ENCODE measurements around the gene TIMMDC1. TPM values are rescaled to one million over a fixed set of nuclear protein-coding genes. Genes with fewer than 3 reads are reported as not detected.

The TIMMDC1 gene
- total RNA-seq, 4 donors from 2014 or later, result 43.9 to 76.1 (median 47.0) TPM

DNA sequence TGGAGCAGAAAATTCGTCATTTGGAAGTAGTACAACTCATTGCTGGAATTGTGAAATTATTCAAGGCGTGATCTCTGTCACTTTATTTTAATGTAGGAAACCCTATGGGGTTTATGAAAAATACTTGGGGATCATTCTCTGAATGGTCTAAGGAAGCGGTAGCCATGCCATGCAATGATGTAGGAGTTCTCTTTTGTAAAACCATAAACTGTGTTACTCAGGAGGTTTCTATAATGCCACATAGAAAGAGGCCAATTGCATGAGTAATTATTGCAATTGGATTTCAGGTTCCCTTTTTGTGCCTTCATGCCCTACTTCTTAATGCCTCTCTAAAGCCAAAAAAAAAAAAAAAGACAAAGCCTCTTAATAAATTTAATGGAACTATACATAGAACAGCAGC is 5.5 kb upstream of the TIMMDC1 start:
- TF ChIP-seq, protein P1, sequence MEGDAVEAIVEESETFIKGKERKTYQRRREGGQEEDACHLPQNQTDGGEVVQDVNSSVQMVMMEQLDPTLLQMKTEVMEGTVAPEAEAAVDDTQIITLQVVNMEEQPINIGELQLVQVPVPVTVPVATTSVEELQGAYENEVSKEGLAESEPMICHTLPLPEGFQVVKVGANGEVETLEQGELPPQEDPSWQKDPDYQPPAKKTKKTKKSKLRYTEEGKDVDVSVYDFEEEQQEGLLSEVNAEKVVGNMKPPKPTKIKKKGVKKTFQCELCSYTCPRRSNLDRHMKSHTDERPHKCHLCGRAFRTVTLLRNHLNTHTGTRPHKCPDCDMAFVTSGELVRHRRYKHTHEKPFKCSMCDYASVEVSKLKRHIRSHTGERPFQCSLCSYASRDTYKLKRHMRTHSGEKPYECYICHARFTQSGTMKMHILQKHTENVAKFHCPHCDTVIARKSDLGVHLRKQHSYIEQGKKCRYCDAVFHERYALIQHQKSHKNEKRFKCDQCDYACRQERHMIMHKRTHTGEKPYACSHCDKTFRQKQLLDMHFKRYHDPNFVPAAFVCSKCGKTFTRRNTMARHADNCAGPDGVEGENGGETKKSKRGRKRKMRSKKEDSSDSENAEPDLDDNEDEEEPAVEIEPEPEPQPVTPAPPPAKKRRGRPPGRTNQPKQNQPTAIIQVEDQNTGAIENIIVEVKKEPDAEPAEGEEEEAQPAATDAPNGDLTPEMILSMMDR (IDR thresholded peaks at IDR 0.05; ENCODE audit: low read depth), result no peak

DNA sequence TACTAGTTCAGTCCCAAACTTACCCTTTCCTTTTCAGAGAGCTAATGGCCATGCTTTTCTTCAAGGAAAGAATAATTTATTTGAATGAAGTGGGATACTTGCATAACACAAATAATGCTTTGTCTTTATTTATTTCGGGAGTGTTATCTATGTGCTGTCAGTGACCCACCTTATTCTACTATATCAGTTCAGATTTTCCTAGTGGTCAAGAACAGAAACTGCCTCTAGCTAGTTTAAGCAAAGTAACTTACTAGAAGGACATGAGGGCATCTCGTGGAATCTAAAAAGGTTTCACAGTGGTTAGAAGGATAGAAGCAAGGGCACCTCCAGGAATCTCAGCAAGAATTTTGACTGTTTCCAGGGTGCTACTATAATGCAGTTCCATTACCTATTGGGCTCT is 3.8 kb upstream of the TIMMDC1 start:
- TF ChIP-seq, protein P1 (IDR thresholded peaks at IDR 0.05; ENCODE audit: low read depth), result no peak

DNA sequence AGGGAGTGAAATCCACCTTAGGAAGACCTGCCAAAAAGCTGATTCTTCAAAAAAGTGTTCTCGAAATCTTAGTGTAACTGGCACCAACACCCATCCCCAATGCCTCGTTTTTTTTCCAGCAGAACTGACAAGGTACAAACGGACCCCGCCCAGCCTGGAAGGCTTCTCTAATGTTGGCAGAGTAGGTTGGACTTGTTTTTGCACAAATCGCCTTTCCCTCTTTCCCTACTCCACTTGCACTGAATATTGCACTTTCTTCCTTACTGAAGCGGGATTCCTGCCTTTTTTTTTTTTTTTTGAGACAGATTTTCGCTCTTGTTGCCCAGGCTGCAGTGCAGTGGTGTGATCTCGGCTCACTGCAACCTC is 544 bp upstream of the TIMMDC1 start:
- TF ChIP-seq, protein P1 (IDR thresholded peaks at IDR 0.05; ENCODE audit: low read depth), result no peak

- TF ChIP-seq, protein P1 (IDR thresholded peaks at IDR 0.05; ENCODE audit: low read depth), result no peak
Observed at GRCh38 chr3:119500265-119500664, 1.9 kb downstream of the TIMMDC1 start.

DNA sequence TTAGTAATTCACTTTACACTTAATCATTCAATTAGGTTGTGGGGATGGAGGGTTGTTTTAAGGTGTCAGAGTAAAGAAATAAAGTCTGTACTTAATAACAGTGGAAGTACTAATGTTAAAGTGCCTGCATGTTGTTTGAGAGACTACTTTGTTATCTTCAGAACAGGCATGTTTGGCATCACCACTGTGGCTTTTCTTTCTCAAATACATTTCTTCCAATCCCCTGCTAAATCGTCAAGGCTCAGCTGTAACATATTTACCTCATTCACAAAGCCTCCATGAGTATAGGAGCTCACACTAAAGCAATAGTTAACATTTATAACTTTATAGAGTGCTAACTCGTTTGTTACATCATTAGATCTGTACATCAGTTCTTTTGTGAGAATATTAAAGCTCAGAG is 2.6 kb downstream of the TIMMDC1 start:
- TF ChIP-seq, protein P1 (IDR thresholded peaks at IDR 0.05; ENCODE audit: low read depth), result no peak

DNA sequence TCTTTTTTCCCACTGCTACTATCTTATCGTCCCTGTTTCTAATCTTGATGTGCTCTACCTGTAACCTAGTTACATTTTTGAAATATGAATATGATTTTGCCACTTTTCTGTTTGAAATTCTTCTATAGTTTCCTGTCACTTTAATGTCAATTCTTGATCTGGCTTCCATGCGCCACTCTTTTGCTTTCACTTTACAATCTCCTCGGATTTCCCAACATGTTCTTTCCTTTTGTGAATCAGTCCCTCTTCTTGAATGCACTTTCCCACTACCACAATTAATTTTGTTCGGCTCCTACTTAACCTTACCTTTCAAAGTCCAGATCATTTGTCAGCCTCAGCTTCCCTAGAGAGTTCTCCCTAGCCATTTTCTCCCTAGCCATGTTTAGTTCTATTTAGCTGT is 8.3 kb downstream of the TIMMDC1 start:
- TF ChIP-seq, protein P1 (IDR thresholded peaks at IDR 0.05; ENCODE audit: low read depth), result no peak

DNA sequence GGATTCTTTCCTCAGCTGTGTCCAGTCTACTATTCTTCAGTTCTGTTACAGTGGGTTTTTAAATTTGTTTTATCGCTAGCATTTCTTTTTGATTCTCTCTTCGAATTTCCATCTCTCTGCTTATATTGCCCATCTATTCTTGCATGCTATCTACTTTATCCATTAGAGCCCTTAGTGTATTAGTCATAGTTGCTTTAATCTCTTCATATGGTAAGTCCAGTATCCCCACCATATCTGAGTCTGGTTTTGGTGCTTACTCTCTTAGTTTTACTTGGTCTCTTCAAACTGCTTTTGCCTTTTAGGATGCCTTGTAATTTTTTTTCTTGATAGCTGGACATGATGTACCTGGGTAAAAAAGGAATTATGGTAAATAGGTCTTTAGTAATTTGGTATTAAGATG is 9.1 kb downstream of the TIMMDC1 start:
- TF ChIP-seq, protein P1 (IDR thresholded peaks at IDR 0.05; ENCODE audit: low read depth), result no peak
